ENCODE measurements around the gene RUBCNL. TPM values are rescaled to one million over a fixed set of nuclear protein-coding genes. Genes with fewer than 3 reads are reported as not detected.

Gene RUBCNL
- total RNA-seq, 3 donors from 2014 or later (not counting 1 experiment from before 2014, with no cell fraction given): 1.6 to 2.3 (median 2.1) TPM

- Histone ChIP-seq H3K4me1 (ENCODE audit: control insufficient read depth, insufficient read depth, low read length) (peaks cover under 1% of the 10 kb centered on the region), H3K27me3 (ENCODE audit: control insufficient read depth, insufficient read depth, low read length) (no peaks in the 10 kb centered on the region), H3K4me3 (ENCODE audit: low read length) (no peak overlapping the region), H3K9me3 (ENCODE audit: control insufficient read depth, insufficient read depth, low read length) (no peaks in the 10 kb centered on the region), H3K36me3 (ENCODE audit: control insufficient read depth, insufficient read depth, low read length) (no peaks in the 10 kb centered on the region), H3K27ac (ENCODE audit: low read length) (no peak overlapping the region)
- H3K4me1 Mint-ChIP-seq: peaks cover 7 to 8% of the 10 kb centered on the region in 2 donors
- 92% methylated on average over 5 of the region's 5 CpGs for WGBS (ENCODE audit: insufficient coverage)
- H3K27ac Mint-ChIP-seq: no peak overlapping the region
- intact Hi-C loops (cut with micrococcal nuclease): no loop called here
- TF ChIP-seq CTCF (IDR thresholded peaks at IDR 0.05): no peak
- ATAC-seq: no peak
- H3K9me3 Mint-ChIP-seq: no peaks in the 10 kb centered on the region
- H3K27me3 Mint-ChIP-seq (ENCODE audit: low read depth in 2 of 2): peaks cover 0 to 3% of the 10 kb centered on the region in 2 donors
- H3K36me3 Mint-ChIP-seq: no peaks in the 10 kb centered on the region
- no peak overlapping the region for H3K4me3 Mint-ChIP-seq
- DNase-seq: no peak
Measured at GRCh38 chr13:46345866-46346265, 41.2 kb downstream of the RUBCNL start.

- Mint-ChIP-seq H3K36me3 (no peaks in the 10 kb centered on the region), H3K27ac (no peak overlapping the region), H3K9me3 (no peaks in the 10 kb centered on the region), H3K4me3 (no peak overlapping the region), H3K4me1 (peaks cover 8 to 9% of the 10 kb centered on the region in 2 donors), H3K27me3 (ENCODE audit: low read depth in 2 of 2) (peaks cover 0 to 3% of the 10 kb centered on the region in 2 donors)
- DNase-seq (no peak), ATAC-seq (no peak)
- H3K4me3 ChIP-seq (ENCODE audit: low read length): no peak overlapping the region
- no peaks in the 10 kb centered on the region for H3K36me3 ChIP-seq (ENCODE audit: control insufficient read depth, insufficient read depth, low read length)
- H3K27me3 ChIP-seq (ENCODE audit: control insufficient read depth, insufficient read depth, low read length): no peaks in the 10 kb centered on the region
- intact Hi-C loops (cut with micrococcal nuclease): no loop called here
- no peak for TF ChIP-seq CTCF (IDR thresholded peaks at IDR 0.05)
- no peaks in the 10 kb centered on the region for H3K9me3 ChIP-seq (ENCODE audit: control insufficient read depth, insufficient read depth, low read length)
- no peak overlapping the region for H3K27ac ChIP-seq (ENCODE audit: low read length)
- 93% methylated on average over 5 of the region's 5 CpGs for WGBS (ENCODE audit: insufficient coverage)
- H3K4me1 ChIP-seq (ENCODE audit: control insufficient read depth, insufficient read depth, low read length): peaks cover 5% of the 10 kb centered on the region
Measured at GRCh38 chr13:46345398-46345797, 41.7 kb downstream of the RUBCNL start.

- intact Hi-C loops (cut with micrococcal nuclease): no loop called here
- H3K4me3 Mint-ChIP-seq: no peak overlapping the region
- Histone ChIP-seq H3K27ac (ENCODE audit: low read length) (no peak overlapping the region), H3K27me3 (ENCODE audit: control insufficient read depth, insufficient read depth, low read length) (no peaks in the 10 kb centered on the region), H3K9me3 (ENCODE audit: control insufficient read depth, insufficient read depth, low read length) (no peaks in the 10 kb centered on the region), H3K4me3 (ENCODE audit: low read length) (no peak overlapping the region), H3K36me3 (ENCODE audit: control insufficient read depth, insufficient read depth, low read length) (no peaks in the 10 kb centered on the region), H3K4me1 (ENCODE audit: control insufficient read depth, insufficient read depth, low read length) (peaks cover 14% of the 10 kb centered on the region)
- no peaks in the 10 kb centered on the region for H3K9me3 Mint-ChIP-seq
- ATAC-seq (no peak), DNase-seq (no peak)
- H3K27me3 Mint-ChIP-seq (ENCODE audit: low read depth in 2 of 2): peaks cover 0 to 4% of the 10 kb centered on the region in 2 donors
- TF ChIP-seq CTCF (IDR thresholded peaks at IDR 0.05): no peak
- WGBS (ENCODE audit: insufficient coverage): 93% methylated on average over 16 of the region's 16 CpGs
- peaks cover 8 to 9% of the 10 kb centered on the region in 2 donors for H3K4me1 Mint-ChIP-seq
- H3K27ac Mint-ChIP-seq: no peak overlapping the region
- H3K36me3 Mint-ChIP-seq: no peaks in the 10 kb centered on the region
Measured at GRCh38 chr13:46343279-46343994, 43.6 kb downstream of the RUBCNL start.

GRCh38 chr13:46342538-46342937, 44.5 kb downstream of the RUBCNL start:
- ATAC-seq (no peak), DNase-seq (peak in 1 of 2 donors; percentile 7)
- no peaks in the 10 kb centered on the region for H3K36me3 ChIP-seq (ENCODE audit: control insufficient read depth, insufficient read depth, low read length)
- H3K27me3 Mint-ChIP-seq (ENCODE audit: low read depth in 2 of 2): peaks cover 0 to 9% of the 10 kb centered on the region in 2 donors
- no peak overlapping the region for H3K27ac Mint-ChIP-seq
- no peaks in the 10 kb centered on the region for H3K9me3 Mint-ChIP-seq
- no peak overlapping the region for H3K4me3 ChIP-seq (ENCODE audit: low read length)
- no peak overlapping the region for H3K27ac ChIP-seq (ENCODE audit: low read length)
- intact Hi-C loops (cut with micrococcal nuclease): no loop called here
- H3K27me3 ChIP-seq (ENCODE audit: control insufficient read depth, insufficient read depth, low read length): no peaks in the 10 kb centered on the region
- H3K36me3 Mint-ChIP-seq: no peaks in the 10 kb centered on the region
- peaks cover 8 to 9% of the 10 kb centered on the region in 2 donors for H3K4me1 Mint-ChIP-seq
- TF ChIP-seq CTCF (IDR thresholded peaks at IDR 0.05): no peak
- H3K9me3 ChIP-seq (ENCODE audit: control insufficient read depth, insufficient read depth, low read length): no peaks in the 10 kb centered on the region
- WGBS (ENCODE audit: insufficient coverage): 72% methylated on average over 2 of the region's 3 CpGs
- H3K4me3 Mint-ChIP-seq: no peak overlapping the region
- H3K4me1 ChIP-seq (ENCODE audit: control insufficient read depth, insufficient read depth, low read length): peaks cover 17% of the 10 kb centered on the region

All from natural killer cell (primary cell).